WTC11 (cell line): ENCODE data around the gene UBR4. TPM values are rescaled to one million over a fixed set of nuclear protein-coding genes. Genes with fewer than 3 reads are reported as not detected.

ENCODE experiments used
- ATAC-seq: fragments of 200-7000 bp; cut with Tn5 transposase; 2 replicates; pipeline ENCODE4 v1.10.0; 2021; ENCODE audit warnings: mild to moderate bottlenecking, moderate library complexity
- CTCF ChIA-PET: fragments of 300-600 bp; sonication (Branson Sonifier 250); formaldehyde crosslinking; loops from one replicate; lab custom pipeline; 2021; ENCODE audit warnings: antibody characterized with exemption; lab: Charles Lee
- POLR2A ChIA-PET: fragments of 350-600 bp; sonication (Branson Sonifier 250); formaldehyde crosslinking; loops from one replicate; lab custom pipeline; 2021; ENCODE audit warnings: antibody characterized with exemption; lab: Charles Lee
- DNase-seq: peaks from one replicate; pipeline ENCODE4 v3.0.0; 2021; ENCODE audit warnings: low spot score
- H3K27ac Mint-ChIP-seq: 2 replicates; pipeline ENCODE4 v1.8.0; 2021; ENCODE audit warnings: mixed read lengths
- H3K27me3 Mint-ChIP-seq: 2 replicates; pipeline ENCODE4 v1.8.0; 2021; ENCODE audit warnings: low read depth, mild to moderate bottlenecking, moderate library complexity, mixed read lengths
- H3K36me3 Mint-ChIP-seq: 2 replicates; pipeline ENCODE4 v1.8.0; 2021; ENCODE audit warnings: mixed read lengths
- H3K4me1 Mint-ChIP-seq: 2 replicates; pipeline ENCODE4 v1.8.0; 2022; ENCODE audit warnings: mixed read lengths
- H3K4me3 Mint-ChIP-seq: 2 replicates; pipeline ENCODE4 v1.8.0; 2021; ENCODE audit warnings: mild to moderate bottlenecking, moderate library complexity, mixed read lengths
- H3K9me3 Mint-ChIP-seq: 2 replicates; pipeline ENCODE4 v1.8.0; 2021; ENCODE audit warnings: mixed read lengths
- ARID4B ChIP-seq: sonication (generic); formaldehyde crosslinking; IDR thresholded peaks from 2 replicates; pipeline ENCODE4 v1.8.0; 2023; ENCODE audit warnings: missing genetic modification reagents, mild to moderate bottlenecking, borderline replicate concordance
- ATF6 ChIP-seq: sonication (generic); formaldehyde crosslinking; IDR thresholded peaks from 2 replicates; pipeline ENCODE4 v1.8.1; 2023; ENCODE audit warnings: mild to moderate bottlenecking, missing genetic modification reagents
- E2F5 ChIP-seq: sonication (generic); formaldehyde crosslinking; IDR thresholded peaks from 2 replicates; pipeline ENCODE4 v1.8.1; 2022; ENCODE audit warnings: mild to moderate bottlenecking, moderate library complexity, missing genetic modification reagents
- HMGA2 ChIP-seq: fragments of 250-450 bp; sonication (Bioruptor Pico); IDR thresholded peaks from 2 replicates; pipeline ENCODE4 v1.4.0; 2021; ENCODE audit warnings: mild to moderate bottlenecking, moderate library complexity
- HMGXB4 ChIP-seq: sonication (generic); formaldehyde crosslinking; IDR thresholded peaks from 2 replicates; pipeline ENCODE4 v1.8.1; 2023; ENCODE audit warnings: mild to moderate bottlenecking, moderate library complexity, missing genetic modification reagents
- IRF2 ChIP-seq: sonication (generic); formaldehyde crosslinking; IDR thresholded peaks from 2 replicates; pipeline ENCODE4 v1.8.0; 2022; ENCODE audit warnings: low read depth, missing genetic modification reagents, borderline replicate concordance
- JAZF1 ChIP-seq: fragments of 250-450 bp; sonication (Bioruptor Pico); IDR thresholded peaks from 2 replicates; pipeline ENCODE4 v1.9.0; 2021; ENCODE audit warnings: moderate library complexity, mild to moderate bottlenecking, inconsistent platforms
- KAT7 ChIP-seq: sonication (generic); formaldehyde crosslinking; IDR thresholded peaks from 2 replicates; pipeline ENCODE4 v1.8.1; 2023; ENCODE audit warnings: missing genetic modification reagents, mild to moderate bottlenecking, borderline replicate concordance
- NFYB ChIP-seq: sonication (generic); formaldehyde crosslinking; conservative IDR thresholded peaks from 2 replicates; pipeline ENCODE4 v1.8.0; 2022; ENCODE audit warnings: low read depth, missing genetic modification reagents
- NR2C2 ChIP-seq: sonication (generic); formaldehyde crosslinking; IDR thresholded peaks from 2 replicates; pipeline ENCODE4 v1.8.0; 2022; ENCODE audit warnings: mild to moderate bottlenecking, missing genetic modification reagents
- OVOL2 ChIP-seq: fragments of 250-450 bp; sonication (Bioruptor Pico); IDR thresholded peaks from 2 replicates; pipeline ENCODE4 v1.9.0; 2021; ENCODE audit warnings: mild to moderate bottlenecking, borderline replicate concordance
- PRRX2 ChIP-seq: fragments of 250-450 bp; sonication (Bioruptor Pico); IDR thresholded peaks from 2 replicates; pipeline ENCODE4 v1.8.0; 2021; ENCODE audit warnings: mild to moderate bottlenecking
- SMAD3 ChIP-seq: sonication (generic); formaldehyde crosslinking; IDR thresholded peaks from 2 replicates; pipeline ENCODE4 v1.8.0; 2022; ENCODE audit warnings: missing genetic modification reagents, mild to moderate bottlenecking, borderline replicate concordance
- SOX15 ChIP-seq: fragments of 250-450 bp; sonication (Bioruptor Pico); IDR thresholded peaks from 2 replicates; pipeline ENCODE4 v1.9.0; 2021; ENCODE audit warnings: mild to moderate bottlenecking
- SP1 ChIP-seq: sonication (generic); formaldehyde crosslinking; conservative IDR thresholded peaks from 2 replicates; pipeline ENCODE4 v1.8.1; 2022; ENCODE audit warnings: missing genetic modification reagents
- TEAD4 ChIP-seq: sonication (generic); formaldehyde crosslinking; IDR thresholded peaks from 2 replicates; pipeline ENCODE4 v1.8.0; 2022; ENCODE audit warnings: mild to moderate bottlenecking, missing genetic modification reagents
- USF1 ChIP-seq: sonication (generic); formaldehyde crosslinking; IDR thresholded peaks from 2 replicates; pipeline ENCODE4 v1.8.0; 2022; ENCODE audit warnings: mild to moderate bottlenecking, missing genetic modification reagents
- ZNF423 ChIP-seq: fragments of 250-450 bp; sonication (Bioruptor Pico); IDR thresholded peaks from 2 replicates; pipeline ENCODE4 v2.1.2; 2022; ENCODE audit warnings: mild to moderate bottlenecking, moderate library complexity
- ZNF532 ChIP-seq: fragments of 250-450 bp; sonication (Bioruptor Pico); IDR thresholded peaks from 2 replicates; pipeline ENCODE4 v1.9.0; 2021; ENCODE audit warnings: mild to moderate bottlenecking, borderline replicate concordance
- ZNF671 ChIP-seq: fragments of 250-450 bp; sonication (Bioruptor Pico); IDR thresholded peaks from 2 replicates; pipeline ENCODE4 v1.8.0; 2021; ENCODE audit warnings: mild to moderate bottlenecking
- total RNA-seq: library from RNA; stranded (reverse); gene quantifications from 3 replicates; pipeline ENCODE4 v1.2.3, GENCODE V29; 2021

Gene UBR4
- total RNA-seq, 1 experiment from 2014 or later, result 179 TPM

- ChIA-PET CTCF (no interaction called here), POLR2A (no interaction called here)
- DNase-seq, result no peak
- Mint-ChIP-seq H3K4me1 (no peaks in the 10 kb centered on the region), H3K9me3 (no peaks in the 10 kb centered on the region), H3K4me3 (no peak overlapping the region), H3K27me3 (no peaks in the 10 kb centered on the region), H3K27ac (no peak overlapping the region), H3K36me3 (peaks cover 85% of the 10 kb centered on the region)
- ATAC-seq, result no peak
- TF ChIP-seq KAT7 (no peak), PRRX2 (CRISPR knock-in tag) (no peak), SMAD3 (no peak), SOX15 (no peak), OVOL2 (CRISPR knock-in tag) (no peak), IRF2 (CRISPR knock-in tag) (no peak), NR2C2 (CRISPR knock-in tag) (no peak), USF1 (CRISPR knock-in tag) (no peak), E2F5 (CRISPR knock-in tag) (no peak), ARID4B (CRISPR knock-in tag) (no peak), JAZF1 (no peak), TEAD4 (CRISPR knock-in tag) (no peak), ZNF532 (no peak), HMGXB4 (CRISPR knock-in tag) (no peak), HMGA2 (CRISPR knock-in tag) (no peak), ZNF423 (CRISPR knock-in tag) (no peak), ZNF671 (no peak), NFYB (CRISPR knock-in tag) (no peak), ATF6 (CRISPR knock-in tag) (no peak), SP1 (no peak)
Observed at GRCh38 chr1:19220991-19221390, 10.9 kb upstream of the UBR4 start.
